ENCODE data around the gene FPR3. TPM values are rescaled to one million over a fixed set of nuclear protein-coding genes. Genes with fewer than 3 reads are reported as not detected.

The FPR3 gene
- total RNA-seq, 1 experiment from 2014 or later, result not detected

DNA sequence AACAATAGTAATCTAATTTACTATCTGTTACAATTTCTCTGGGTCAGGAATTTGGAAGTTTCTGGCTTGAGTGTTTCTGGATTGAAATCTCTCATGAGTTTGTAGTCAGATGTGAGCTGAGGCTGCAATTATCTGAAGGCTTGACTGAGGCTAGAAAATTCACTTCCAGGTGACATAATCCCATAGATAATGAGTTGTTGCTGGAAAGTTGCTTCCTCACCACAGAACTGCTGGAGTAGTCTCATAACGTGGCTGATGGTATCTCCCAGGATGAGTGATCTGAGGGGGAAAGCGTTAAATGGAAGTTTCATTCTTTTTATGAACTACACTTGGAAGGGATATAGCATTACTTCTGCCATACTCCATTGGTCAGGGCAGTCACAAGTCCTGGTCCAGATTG, 15.3 kb upstream of the FPR3 start:
- H3K79me2 ChIP-seq (ENCODE audit: insufficient read depth, low read length), result no peaks in the 10 kb centered on the region
- no peak overlapping the region for H2BK20ac ChIP-seq (ENCODE audit: low read depth, low read length, poor library complexity, severe bottlenecking)
- no peak overlapping the region for H3K23ac ChIP-seq (ENCODE audit: insufficient read length, low read depth, low read length)
- no peak overlapping the region for H2AFZ ChIP-seq (ENCODE audit: low read length)
- H3K18ac ChIP-seq (ENCODE audit: insufficient read length, low read depth, low read length), result no peak overlapping the region
- no peak overlapping the region for H2AK5ac ChIP-seq (ENCODE audit: insufficient read length, low read length)
- no CpG with 5 or more reads among the region's 2 CpGs for WGBS (ENCODE audit: extremely low coverage, insufficient read length, low lambda C conversion rate)
- H3K4me3 Mint-ChIP-seq, result no peak overlapping the region
- H2BK15ac ChIP-seq (ENCODE audit: low read depth, low read length), result no peak overlapping the region
- no peak overlapping the region for H4K8ac ChIP-seq (replicated peaks; ENCODE audit: insufficient read length, low read depth, low read length)
- no peaks in the 10 kb centered on the region for H3K27me3 ChIP-seq (ENCODE audit: insufficient read depth, low read length)
- peaks cover 45% of the 10 kb centered on the region for H3K27me3 Mint-ChIP-seq (ENCODE audit: low read depth)
- peaks cover 0 to 49% of the 10 kb centered on the region in 2 experiments; a peak in 2 of 5 replicates for H3K9me3 Mint-ChIP-seq
- no peak overlapping the region for H3K4me2 ChIP-seq (ENCODE audit: insufficient read depth, insufficient read length, low read length)
- no peak overlapping the region for H2BK5ac ChIP-seq (ENCODE audit: insufficient read length, low read length)
- TF ChIP-seq, protein P1, sequence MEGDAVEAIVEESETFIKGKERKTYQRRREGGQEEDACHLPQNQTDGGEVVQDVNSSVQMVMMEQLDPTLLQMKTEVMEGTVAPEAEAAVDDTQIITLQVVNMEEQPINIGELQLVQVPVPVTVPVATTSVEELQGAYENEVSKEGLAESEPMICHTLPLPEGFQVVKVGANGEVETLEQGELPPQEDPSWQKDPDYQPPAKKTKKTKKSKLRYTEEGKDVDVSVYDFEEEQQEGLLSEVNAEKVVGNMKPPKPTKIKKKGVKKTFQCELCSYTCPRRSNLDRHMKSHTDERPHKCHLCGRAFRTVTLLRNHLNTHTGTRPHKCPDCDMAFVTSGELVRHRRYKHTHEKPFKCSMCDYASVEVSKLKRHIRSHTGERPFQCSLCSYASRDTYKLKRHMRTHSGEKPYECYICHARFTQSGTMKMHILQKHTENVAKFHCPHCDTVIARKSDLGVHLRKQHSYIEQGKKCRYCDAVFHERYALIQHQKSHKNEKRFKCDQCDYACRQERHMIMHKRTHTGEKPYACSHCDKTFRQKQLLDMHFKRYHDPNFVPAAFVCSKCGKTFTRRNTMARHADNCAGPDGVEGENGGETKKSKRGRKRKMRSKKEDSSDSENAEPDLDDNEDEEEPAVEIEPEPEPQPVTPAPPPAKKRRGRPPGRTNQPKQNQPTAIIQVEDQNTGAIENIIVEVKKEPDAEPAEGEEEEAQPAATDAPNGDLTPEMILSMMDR (conservative IDR thresholded peaks at IDR 0.05), result no peak
- H4K20me1 ChIP-seq (ENCODE audit: control insufficient read depth, insufficient read depth, insufficient read length), result no peaks in the 10 kb centered on the region
- no peaks in the 10 kb centered on the region for H3K36me3 Mint-ChIP-seq (ENCODE audit: insufficient read depth in 1 of 3, low read depth in 3 of 3)
- no peak overlapping the region for H3T11ph ChIP-seq (ENCODE audit: low read length)
- no peak overlapping the region for H3K4ac ChIP-seq (ENCODE audit: low read depth, low read length)
- H3K4me1 Mint-ChIP-seq, result peaks cover 0 to 6% of the 10 kb centered on the region in 2 experiments; a peak in 2 of 4 replicates
- H3K23me2 ChIP-seq (ENCODE audit: insufficient read length, low read depth, low read length, poor library complexity, severe bottlenecking), result no peaks in the 10 kb centered on the region
- no peak overlapping the region for H3K27ac ChIP-seq (ENCODE audit: insufficient read length, low read depth, low read length)
- no peak overlapping the region for H2BK12ac ChIP-seq (ENCODE audit: insufficient read length, low read depth, low read length)
- no peak overlapping the region for H2BK120ac ChIP-seq (ENCODE audit: low read depth, low read length, poor library complexity, severe bottlenecking)
- no peak overlapping the region for H3K56ac ChIP-seq (ENCODE audit: insufficient read length, low read depth, low read length)
- H3K27ac Mint-ChIP-seq, result no peak overlapping the region
- H4K5ac ChIP-seq (ENCODE audit: insufficient read length, low read depth, low read length), result no peak overlapping the region
- no peaks in the 10 kb centered on the region for H3K79me1 ChIP-seq (ENCODE audit: insufficient read depth, low read depth, low read length, poor library complexity, severe bottlenecking)
- no peak overlapping the region for H3K14ac ChIP-seq (ENCODE audit: insufficient read depth, low read length)
- DNase-seq, result no peak
- H3K9me3 ChIP-seq (ENCODE audit: control insufficient read depth, low read depth, low read length), result no peaks in the 10 kb centered on the region
- H3K9ac ChIP-seq (ENCODE audit: extremely low read depth, insufficient read length, low read length), result no peak overlapping the region
- no peak overlapping the region for H4K91ac ChIP-seq (ENCODE audit: insufficient read length, low read depth, low read length)
- H3K4me1 ChIP-seq (ENCODE audit: insufficient read depth, low read length), result no peaks in the 10 kb centered on the region

Data from H9 (cell line).